Liver (tissue), 9 donors: ENCODE measurements around the gene SPAG17. TPM values are rescaled to one million over a fixed set of nuclear protein-coding genes. Genes with fewer than 3 reads are reported as not detected.

Source experiments
- DNase-seq: peaks from one replicate; pipeline ENCODE4 v3.0.0-alpha.2; 2017; ENCODE audit warnings: low spot score
- H3K27ac ChIP-seq, 2 donors: one replicate each; pipeline ENCODE4 v1.7.0; 2013; ENCODE audit warnings: inconsistent platforms in 2 of 2, low read length in 2 of 2, control low read depth in 1 of 2, low read depth in 1 of 2, mild to moderate bottlenecking in 1 of 2
- H3K27me3 ChIP-seq, 4 donors: one replicate each; pipeline versions ENCODE4 v1.6.1 to v1.7.0; 2013; ENCODE audit warnings: low read length in 3 of 4, inconsistent platforms in 1 of 4, mild to moderate bottlenecking in 1 of 4, moderate library complexity in 1 of 4; ENCODE audit not compliant: control insufficient read depth in 4 of 4, insufficient read depth in 4 of 4
- H3K36me3 ChIP-seq, 4 donors: one replicate each; pipeline versions ENCODE4 v1.6.1 to v1.7.0; 2013; ENCODE audit warnings: low read length in 3 of 4, mild to moderate bottlenecking in 3 of 4, low read depth in 1 of 4, moderate library complexity in 1 of 4; ENCODE audit not compliant: control insufficient read depth in 4 of 4, insufficient read depth in 3 of 4
- H3K4me1 ChIP-seq, 4 donors: one replicate each; pipeline versions ENCODE4 v1.6.1 to v1.7.0; 2013; ENCODE audit warnings: low read length in 3 of 4, mild to moderate bottlenecking in 3 of 4, moderate library complexity in 1 of 4; ENCODE audit not compliant: control insufficient read depth in 4 of 4, insufficient read depth in 4 of 4
- H3K4me3 ChIP-seq, 3 donors: one replicate each; pipeline versions ENCODE4 v1.6.1 to v1.7.0; 2013; ENCODE audit warnings: low read length in 3 of 3, control low read depth in 1 of 3, low read depth in 1 of 3, mild to moderate bottlenecking in 1 of 3
- H3K9ac ChIP-seq, 2 donors: one replicate each; pipeline ENCODE4 v1.7.0; 2013; ENCODE audit warnings: low read length in 2 of 2, mild to moderate bottlenecking in 2 of 2, moderate library complexity in 2 of 2, control low read depth in 1 of 2, low read depth in 1 of 2
- H3K9me3 ChIP-seq, 4 donors: one replicate each; pipeline versions ENCODE4 v1.6.1 to v1.7.0; 2013; ENCODE audit warnings: low read length in 3 of 4; ENCODE audit not compliant: control insufficient read depth in 4 of 4
- ATF3 ChIP-seq: IDR thresholded peaks from 2 replicates; pipeline ENCODE4 v1.6.1; 2016; ENCODE audit warnings: antibody characterized with exemption
- CTCF ChIP-seq: fragments of 150-350 bp; IDR thresholded peaks from 2 replicates; pipeline ENCODE4 v1.5.1; 2017; ENCODE audit warnings: improper control_type of control experiment, low read depth, low read length; ENCODE audit not compliant: missing input control
- EGR1 ChIP-seq, 2 donors: IDR thresholded peaks; 2 replicates each; pipeline ENCODE4 v1.6.1; 2016 to 2018; ENCODE audit warnings: antibody characterized with exemption in 2 of 2, low read depth in 2 of 2
- FOXA1 ChIP-seq: IDR thresholded peaks from 2 replicates; pipeline ENCODE4 v1.6.1; 2016; ENCODE audit warnings: antibody characterized with exemption
- FOXA2 ChIP-seq: IDR thresholded peaks from 2 replicates; pipeline ENCODE4 v1.6.1; 2016; ENCODE audit warnings: antibody characterized with exemption
- GABPA ChIP-seq, 2 donors: IDR thresholded peaks in 1 of 2; conservative IDR thresholded peaks in 1 of 2; 2 replicates each; pipeline ENCODE4 v1.6.1; 2016; ENCODE audit warnings: antibody characterized with exemption in 2 of 2, mild to moderate bottlenecking in 1 of 2, moderate library complexity in 1 of 2
- HNF4A ChIP-seq, 2 donors: conservative IDR thresholded peaks; 2 replicates each; pipeline ENCODE4 v1.6.1; 2016; ENCODE audit warnings: antibody characterized with exemption in 2 of 2, mild to moderate bottlenecking in 2 of 2
- HNF4G ChIP-seq: IDR thresholded peaks from 2 replicates; pipeline ENCODE4 v1.6.1; 2016; ENCODE audit warnings: antibody characterized with exemption
- JUND ChIP-seq, 2 donors: IDR thresholded peaks; 2 replicates each; pipeline ENCODE4 v1.6.1; 2016; ENCODE audit warnings: antibody characterized with exemption in 2 of 2
- MAX ChIP-seq: IDR thresholded peaks from 2 replicates; pipeline ENCODE4 v1.6.1; 2016; ENCODE audit warnings: antibody characterized with exemption
- NR2F2 ChIP-seq: IDR thresholded peaks from 2 replicates; pipeline ENCODE4 v1.6.1; 2016; ENCODE audit warnings: antibody characterized with exemption
- RAD21 ChIP-seq, 2 donors: IDR thresholded peaks; 2 replicates each; pipeline ENCODE4 v1.6.1; 2016; ENCODE audit warnings: antibody characterized with exemption in 2 of 2, mild to moderate bottlenecking in 2 of 2
- REST ChIP-seq: IDR thresholded peaks from 2 replicates; pipeline ENCODE4 v1.6.1; 2016; ENCODE audit warnings: antibody characterized with exemption, mild to moderate bottlenecking
- RXRA ChIP-seq, 2 donors: IDR thresholded peaks; 2 replicates each; pipeline ENCODE4 v1.6.1; 2017 to 2018; ENCODE audit warnings: antibody characterized with exemption in 2 of 2, mild to moderate bottlenecking in 1 of 2
- SP1 ChIP-seq: IDR thresholded peaks from 2 replicates; pipeline ENCODE4 v1.6.1; 2018; ENCODE audit warnings: antibody characterized with exemption, mild to moderate bottlenecking
- TAF1 ChIP-seq: conservative IDR thresholded peaks from 2 replicates; pipeline ENCODE4 v1.6.1; 2016; ENCODE audit warnings: antibody characterized with exemption, mild to moderate bottlenecking
- YY1 ChIP-seq: IDR thresholded peaks from 2 replicates; pipeline ENCODE4 v1.6.1; 2016; ENCODE audit warnings: antibody characterized with exemption, mild to moderate bottlenecking
- ZBTB33 ChIP-seq: IDR thresholded peaks from 2 replicates; pipeline ENCODE4 v1.6.1; 2016; ENCODE audit warnings: antibody characterized with exemption
- polyA plus RNA-seq, 2 donors: library from polyadenylated mRNA; stranded (reverse) in 1 of 2; unstranded in 1 of 2; fragments of 200-250 nt in 1 of 2; fragments of >200 nt in 1 of 2; fragmentation: Nextera tagmentation in 1 of 2; extraction: Ambion mirVana in 1 of 2; gene quantifications; one replicate each; pipeline versions ENCODE4 v1.2.1 to v1.2.3, GENCODE V29; 2013 to 2015
- total RNA-seq, 2 donors: library from RNA; depleted of rRNA; stranded (reverse); fragments of >200 nt; gene quantifications; one replicate each; pipeline ENCODE4 v1.2.3, GENCODE V29; 2014
- donor health status: healthy.
- donor health status: healthy.
- donor health status: healthy.
- donor health status: healthy.
- donor health status: healthy.

SPAG17 gene
- total and polyA plus RNA-seq, 4 donors: 0.17 to 0.75 TPM; not detected in 2

- TF ChIP-seq FOXA1: no peak
- TF ChIP-seq ZBTB33: no peak
- TF ChIP-seq JUND (IDR thresholded peaks at IDR 0.05): no peak
- no peak for TF ChIP-seq SP1
- TF ChIP-seq ATF3: no peak
- TF ChIP-seq EGR1 (IDR thresholded peaks at IDR 0.05; ENCODE audit: low read depth in 2 of 2): no peak
- no peak for TF ChIP-seq RXRA (IDR thresholded peaks at IDR 0.05)
- TF ChIP-seq HNF4A (conservative IDR thresholded peaks at IDR 0.05): no peak
- TF ChIP-seq HNF4G: no peak
- no peak for TF ChIP-seq GABPA (IDR thresholded peaks at IDR 0.05 in 1 of 2, conservative IDR thresholded peaks at IDR 0.05 in 1 of 2)
- no peak for TF ChIP-seq REST
- no peak for TF ChIP-seq TAF1
- TF ChIP-seq YY1: no peak
- no peak for TF ChIP-seq CTCF
- TF ChIP-seq FOXA2: no peak
- TF ChIP-seq MAX: no peak
- TF ChIP-seq RAD21 (IDR thresholded peaks at IDR 0.05): no peak
- TF ChIP-seq NR2F2: no peak
- DNase-seq: no peak
- Histone ChIP-seq H3K4me1 (no peaks in the 10 kb centered on the region), H3K4me3 (no peak overlapping the region), H3K9ac (no peak overlapping the region), H3K27me3 (no peaks in the 10 kb centered on the region), H3K9me3 (no peaks in the 10 kb centered on the region), H3K36me3 (peaks cover 2 to 57% (median 43%) of the 10 kb centered on the region in 4 donors), H3K27ac (no peak overlapping the region)
Observed at GRCh38 chr1:117911051-117911450, 274.0 kb downstream of the SPAG17 start.
